Measurements from ENCODE around the gene PABPN1. TPM values are rescaled to one million over a fixed set of nuclear protein-coding genes. Genes with fewer than 3 reads are reported as not detected.
A peak's percentile ranks its signal among the peaks of the same experiment; 100 is the strongest.

The PABPN1 gene
- total and polyA plus RNA-seq, 3 donors from 2014 or later, result 194 to 222 (median 194) TPM

DNA sequence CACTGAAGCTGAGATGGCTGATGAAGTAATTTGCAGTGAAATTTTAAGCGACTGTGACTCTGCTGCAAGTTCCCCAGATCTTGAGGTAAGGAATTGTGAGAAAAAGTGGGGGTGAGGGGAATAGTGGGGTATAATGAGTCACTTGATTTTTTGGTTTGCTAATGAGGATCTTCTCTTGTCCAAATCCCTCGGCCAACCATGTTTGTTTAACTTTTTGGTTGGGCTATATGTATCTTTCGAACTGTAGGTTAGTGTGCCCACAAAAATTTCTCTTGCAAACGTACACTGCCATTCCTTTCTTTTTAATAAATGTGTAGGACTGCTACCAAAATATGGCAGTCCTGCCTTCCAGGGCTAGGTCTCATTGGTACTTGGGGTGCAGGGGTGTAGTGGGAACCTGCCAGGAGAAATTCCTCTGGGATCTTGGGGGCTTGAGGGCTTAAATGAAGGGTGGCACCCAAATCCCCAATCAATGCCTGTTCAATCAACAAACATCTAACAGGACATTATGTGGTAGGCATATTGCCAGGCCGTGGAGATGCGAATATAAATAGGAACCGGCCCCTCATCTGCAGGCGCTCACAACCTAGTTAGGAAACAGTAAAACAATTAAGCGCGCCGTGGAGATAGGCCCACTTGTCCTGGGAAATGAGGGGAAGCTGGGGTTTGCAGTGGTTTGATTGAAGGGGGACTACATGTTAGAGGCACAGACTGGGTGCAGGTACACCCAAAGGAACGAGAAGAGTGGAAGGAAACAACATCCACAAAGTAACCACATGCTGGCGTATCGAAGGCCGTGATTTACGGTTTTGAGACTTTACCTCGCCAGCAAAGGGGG is 1.3 kb upstream of the PABPN1 start:
- H3K27me3 ChIP-seq, result no peaks in the 10 kb centered on the region
- H3K9me3 ChIP-seq, result no peaks in the 10 kb centered on the region
- no peak for DNase-seq
- intact Hi-C loops (cut with DNase I; ENCODE audit: low total_unique reads), result no loop called here
- H3K4me1 ChIP-seq, result peaks cover 23% of the 10 kb centered on the region
- no peaks in the 10 kb centered on the region for H3K36me3 ChIP-seq (ENCODE audit: low read depth, missing control alignments)
- 60 to 67% methylated on average over 17 of the region's 17 CpGs for WGBS, 2 donors
- peak overlapping the region; percentile 80 to 99 for H3K27ac ChIP-seq
- peak overlapping the region; percentile 96 to 99 for H3K4me3 ChIP-seq
- TF ChIP-seq CTCF (IDR thresholded peaks at IDR 0.05), result no peak
- TF ChIP-seq POLR2A (IDR thresholded peaks at IDR 0.05), result no peak

GRCh38 chr14:23321572-23322547 is 603 bp downstream of the PABPN1 start:
- H3K27ac ChIP-seq, result peak overlapping the region; percentile 99
- peaks cover 33% of the 10 kb centered on the region for H3K4me1 ChIP-seq
- no peaks in the 10 kb centered on the region for H3K9me3 ChIP-seq
- no peaks in the 10 kb centered on the region for H3K27me3 ChIP-seq
- H3K36me3 ChIP-seq (ENCODE audit: low read depth, missing control alignments), result no peaks in the 10 kb centered on the region
- peak; percentile 54 for DNase-seq
- TF ChIP-seq CTCF (IDR thresholded peaks at IDR 0.05) (no peak), POLR2A (IDR thresholded peaks at IDR 0.05) (no peak)
- peak overlapping the region; percentile 96 to 99 for H3K4me3 ChIP-seq
- 0% methylated on average over 35 to 39 of the region's 64 CpGs for WGBS, 2 donors
- intact Hi-C loops (cut with DNase I; ENCODE audit: low total_unique reads), result no loop called here

DNA sequence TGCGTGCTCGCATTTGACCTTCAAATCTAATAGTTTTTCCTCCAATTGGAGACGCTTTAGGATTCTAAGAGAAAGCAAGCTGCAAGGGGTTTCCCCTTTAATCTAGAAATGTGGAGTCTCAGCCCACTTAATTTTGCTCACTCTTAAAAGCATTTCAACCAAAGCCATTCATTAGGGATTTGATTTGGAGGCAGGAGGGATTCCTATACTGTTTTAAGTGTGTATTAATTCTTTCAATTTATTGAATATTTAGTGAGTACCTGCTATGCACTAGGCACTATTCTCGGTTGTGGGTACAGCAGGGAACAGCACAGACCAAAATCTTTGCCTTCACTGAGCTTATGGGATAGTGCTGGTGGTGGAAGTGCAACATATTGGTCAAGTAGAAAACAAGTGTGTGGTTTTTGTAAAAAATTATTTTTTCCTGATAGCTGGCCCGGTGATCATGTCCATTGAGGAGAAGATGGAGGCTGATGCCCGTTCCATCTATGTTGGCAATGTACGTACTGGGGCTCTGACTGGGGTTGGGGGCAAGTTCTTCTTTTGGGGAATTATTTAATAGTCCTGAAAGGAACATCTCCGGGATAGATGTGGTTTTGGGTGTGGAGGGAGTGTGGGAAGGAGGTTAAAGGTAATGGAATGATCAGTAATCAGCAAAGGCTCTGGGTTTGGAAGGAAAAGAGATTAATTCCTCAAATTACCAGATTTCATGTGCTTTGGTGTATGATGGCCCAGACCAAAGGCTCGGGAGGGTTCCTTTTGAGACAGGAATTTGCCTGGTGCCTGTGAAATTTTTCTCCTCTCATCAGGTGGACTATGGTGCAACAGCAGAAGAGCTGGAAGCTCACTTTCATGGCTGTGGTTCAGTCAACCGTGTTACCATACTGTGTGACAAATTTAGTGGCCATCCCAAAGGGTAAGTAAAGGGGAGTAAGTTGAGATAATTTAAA is 1.6 kb downstream of the PABPN1 start:
- TF ChIP-seq CTCF (IDR thresholded peaks at IDR 0.05), result no peak
- no peak for TF ChIP-seq POLR2A (IDR thresholded peaks at IDR 0.05)
- Histone ChIP-seq H3K4me3 (peak overlapping the region; percentile 96 to 99), H3K36me3 (ENCODE audit: low read depth, missing control alignments) (no peaks in the 10 kb centered on the region), H3K27me3 (no peaks in the 10 kb centered on the region), H3K4me1 (peaks cover 40% of the 10 kb centered on the region), H3K27ac (peak overlapping the region; percentile 99), H3K9me3 (no peaks in the 10 kb centered on the region)
- intact Hi-C loops (cut with DNase I; ENCODE audit: low total_unique reads), result no loop called here
- WGBS, 2 donors, result 29 to 33% methylated on average over 10 of the region's 10 CpGs
- no peak for DNase-seq

GRCh38 chr14:23323838-23324454 is 2.7 kb downstream of the PABPN1 start:
- WGBS, 2 donors, result 58 to 72% methylated on average over 18 of the region's 18 CpGs

More at GRCh38 chr14:23323838-23324454, 2.7 kb downstream of the PABPN1 start:
- H3K36me3 ChIP-seq (ENCODE audit: low read depth, missing control alignments), result no peaks in the 10 kb centered on the region
- peak overlapping the region; percentile 99 for H3K27ac ChIP-seq
- TF ChIP-seq CTCF (IDR thresholded peaks at IDR 0.05), result no peak
- no peak for TF ChIP-seq POLR2A (IDR thresholded peaks at IDR 0.05)
- no peaks in the 10 kb centered on the region for H3K27me3 ChIP-seq
- no peak for DNase-seq
- intact Hi-C loops (cut with DNase I; ENCODE audit: low total_unique reads), result no loop called here
- H3K9me3 ChIP-seq, result no peaks in the 10 kb centered on the region
- peaks cover 43% of the 10 kb centered on the region for H3K4me1 ChIP-seq
- no peak overlapping the region for H3K4me3 ChIP-seq

Measured in testis (tissue), 3 donors.